ENCODE results near the gene DNLZ. TPM values are rescaled to one million over a fixed set of nuclear protein-coding genes. Genes with fewer than 3 reads are reported as not detected.

DNLZ gene
- total RNA-seq, 1 donor from 2014 or later: 11.8 TPM

GRCh38 chr9:136341042-136341655 is 22.4 kb downstream of the DNLZ start:
- H3K9me3 Mint-ChIP-seq: no peaks in the 10 kb centered on the region
- peaks cover 4% of the 10 kb centered on the region for H3K36me3 Mint-ChIP-seq
- no peak overlapping the region for H3K4me3 Mint-ChIP-seq
- TF ChIP-seq CTCF (IDR thresholded peaks at IDR 0.05; ENCODE audit: unreplicated experiment): no peak
- no peak overlapping the region for H3K27ac Mint-ChIP-seq
- H3K4me1 Mint-ChIP-seq: peaks cover 10% of the 10 kb centered on the region
- no peaks in the 10 kb centered on the region for H3K27me3 Mint-ChIP-seq (ENCODE audit: low read depth)
- no peak for DNase-seq (ENCODE audit: low spot score in 2 of 2, unreplicated experiment in 2 of 2)

GRCh38 chr9:136340356-136341041 is 23.0 kb downstream of the DNLZ start:
- Mint-ChIP-seq H3K4me1 (peaks cover 10% of the 10 kb centered on the region), H3K9me3 (no peaks in the 10 kb centered on the region), H3K27me3 (ENCODE audit: low read depth) (no peaks in the 10 kb centered on the region), H3K36me3 (peaks cover 4% of the 10 kb centered on the region), H3K27ac (no peak overlapping the region), H3K4me3 (no peak overlapping the region)
- TF ChIP-seq CTCF (IDR thresholded peaks at IDR 0.05; ENCODE audit: unreplicated experiment): no peak
- DNase-seq (ENCODE audit: low spot score in 2 of 2, unreplicated experiment in 2 of 2): no peak

GRCh38 chr9:136339958-136340310 is 23.6 kb downstream of the DNLZ start:
- no peaks in the 10 kb centered on the region for H3K9me3 Mint-ChIP-seq
- no peaks in the 10 kb centered on the region for H3K27me3 Mint-ChIP-seq (ENCODE audit: low read depth)
- peaks cover 8% of the 10 kb centered on the region for H3K4me1 Mint-ChIP-seq
- DNase-seq (ENCODE audit: low spot score in 2 of 2, unreplicated experiment in 2 of 2): no peak
- H3K4me3 Mint-ChIP-seq: no peak overlapping the region
- no peak for TF ChIP-seq CTCF (IDR thresholded peaks at IDR 0.05; ENCODE audit: unreplicated experiment)
- peaks cover 4% of the 10 kb centered on the region for H3K36me3 Mint-ChIP-seq
- no peak overlapping the region for H3K27ac Mint-ChIP-seq

GRCh38 chr9:136339173-136339957 is 24.2 kb downstream of the DNLZ start:
- no peak overlapping the region for H3K27ac Mint-ChIP-seq

GRCh38 chr9:136338511-136338910 is 25.0 kb downstream of the DNLZ start:
- no peak overlapping the region for H3K4me3 Mint-ChIP-seq
- H3K27me3 Mint-ChIP-seq (ENCODE audit: low read depth): no peaks in the 10 kb centered on the region
- no peak overlapping the region for H3K27ac Mint-ChIP-seq
- DNase-seq (ENCODE audit: low spot score in 2 of 2, unreplicated experiment in 2 of 2): no peak
- peaks cover 8% of the 10 kb centered on the region for H3K4me1 Mint-ChIP-seq
- peaks cover 4% of the 10 kb centered on the region for H3K36me3 Mint-ChIP-seq
- H3K9me3 Mint-ChIP-seq: no peaks in the 10 kb centered on the region
- no peak for TF ChIP-seq CTCF (IDR thresholded peaks at IDR 0.05; ENCODE audit: unreplicated experiment)

More at GRCh38 chr9:136339173-136339957, 24.2 kb downstream of the DNLZ start:
- peaks cover 4% of the 10 kb centered on the region for H3K36me3 Mint-ChIP-seq
- peaks cover 8% of the 10 kb centered on the region for H3K4me1 Mint-ChIP-seq
- peak in 1 of 2 experiments; percentile 77 for DNase-seq (ENCODE audit: low spot score in 2 of 2, unreplicated experiment in 2 of 2)
- no peak overlapping the region for H3K4me3 Mint-ChIP-seq
- peak; percentile 88 for TF ChIP-seq CTCF (IDR thresholded peaks at IDR 0.05; ENCODE audit: unreplicated experiment)
- no peaks in the 10 kb centered on the region for H3K9me3 Mint-ChIP-seq
- H3K27me3 Mint-ChIP-seq (ENCODE audit: low read depth): no peaks in the 10 kb centered on the region
